OCI-LY1 (cell line): ENCODE results near the gene CAPN3.

Source experiments
- H2AFZ ChIP-seq: fragments of 200-600 bp; sonication (generic), shearing (Covaris generic); 2 replicates; pipeline ENCODE4 v1.6.0; 2014; ENCODE audit warnings: antibody characterized with exemption, mild to moderate bottlenecking, low read length
- H3F3A ChIP-seq: fragments of 200-600 bp; sonication (generic), shearing (Covaris generic); 2 replicates; pipeline ENCODE4 v1.6.0; 2014; ENCODE audit warnings: mild to moderate bottlenecking, antibody characterized with exemption, low read length, moderate library complexity; ENCODE audit not compliant: insufficient read depth
- H3K27ac ChIP-seq: fragments of 200-600 bp; sonication (generic); 2 replicates; pipeline ENCODE4 v1.5.1; 2014; ENCODE audit warnings: low read length, mixed run types, mild to moderate bottlenecking, low read depth; ENCODE audit not compliant: poor library complexity, severe bottlenecking
- H3K27me3 ChIP-seq: fragments of 200-600 bp; sonication (generic); 2 replicates; pipeline ENCODE4 v1.6.0; 2014; ENCODE audit warnings: antibody characterized with exemption, mild to moderate bottlenecking, low read length, moderate library complexity; ENCODE audit not compliant: insufficient read depth
- H3K36me3 ChIP-seq: fragments of 200-600 bp; sonication (generic); 2 replicates; pipeline ENCODE4 v1.6.1; 2014; ENCODE audit warnings: mild to moderate bottlenecking, antibody characterized with exemption, low read length, moderate library complexity, mixed read lengths; ENCODE audit not compliant: insufficient read depth
- H3K4me1 ChIP-seq: fragments of 200-600 bp; sonication (generic); 2 replicates; pipeline ENCODE4 v1.5.1; 2014; ENCODE audit warnings: mild to moderate bottlenecking, low read length, moderate library complexity; ENCODE audit not compliant: insufficient read depth, severe bottlenecking
- H3K4me2 ChIP-seq: fragments of 200-600 bp; sonication (generic), shearing (Covaris generic); 2 replicates; pipeline ENCODE4 v1.6.1; 2014; ENCODE audit warnings: low read length
- H3K4me3 ChIP-seq: fragments of 200-600 bp; sonication (generic); 2 replicates; pipeline ENCODE4 v1.5.1; 2014; ENCODE audit warnings: low read length, low read depth, mild to moderate bottlenecking, mixed read lengths; ENCODE audit not compliant: poor library complexity, severe bottlenecking
- H3K79me2 ChIP-seq: fragments of 200-600 bp; shearing (Covaris generic); 2 replicates; pipeline ENCODE4 v1.6.1; 2016; ENCODE audit warnings: mixed run types, low read length, mixed read lengths; ENCODE audit not compliant: insufficient read depth
- H3K9ac ChIP-seq: fragments of 200-600 bp; sonication (generic), shearing (Covaris generic); 2 replicates; pipeline ENCODE4 v1.6.1; 2014; ENCODE audit warnings: mild to moderate bottlenecking, low read length, mixed read lengths
- H3K9me2 ChIP-seq: fragments of 200-600 bp; sonication (generic), shearing (Covaris generic); 2 replicates; pipeline ENCODE4 v1.6.1; 2014; ENCODE audit warnings: low read depth, mild to moderate bottlenecking, low read length, mixed read lengths
- H3K9me3 ChIP-seq: fragments of 200-600 bp; shearing (Covaris generic); 2 replicates; pipeline ENCODE4 v1.6.1; 2014; ENCODE audit warnings: low read length, mixed read lengths
- H4K20me1 ChIP-seq: fragments of 200-600 bp; sonication (generic), shearing (Covaris generic); 2 replicates; pipeline ENCODE4 v1.6.0; 2016; ENCODE audit warnings: mild to moderate bottlenecking, low read length; ENCODE audit not compliant: insufficient read depth
- CTCF ChIP-seq: fragments of 200-600 bp; sonication (generic), shearing (Covaris generic); IDR thresholded peaks from 2 replicates; pipeline ENCODE4 v1.5.1; 2017; ENCODE audit warnings: mild to moderate bottlenecking, antibody characterized with exemption, low read length, moderate library complexity, mixed read lengths
- EZH2 ChIP-seq: fragments of 200-600 bp; sonication (generic), shearing (Covaris generic); IDR thresholded peaks from 2 replicates; pipeline ENCODE4 v1.8.0; 2017; ENCODE audit warnings: borderline replicate concordance, mixed run types, mild to moderate bottlenecking, antibody characterized with exemption, low read length, moderate library complexity, mixed read lengths

CAPN3 gene

GRCh38 chr15:42338500-42338899 is 20.8 kb upstream of the CAPN3 start:
- TF ChIP-seq EZH2: no peak
- TF ChIP-seq CTCF: no peak
- H3K27me3 ChIP-seq: no peaks in the 10 kb centered on the region
- H3K4me3 ChIP-seq: no peak overlapping the region
- 0 out of 2 replicates have a peak, but pooled peaks cover 3% of the 10 kb centered on the region for H3K9me3 ChIP-seq
- H3K4me1 ChIP-seq: no peaks in the 10 kb centered on the region
- no peak overlapping the region for H3K27ac ChIP-seq
- no peaks in the 10 kb centered on the region for H3F3A ChIP-seq
- H4K20me1 ChIP-seq: no peaks in the 10 kb centered on the region
- H3K4me2 ChIP-seq: no peak overlapping the region
- no peak overlapping the region for H2AFZ ChIP-seq
- no peaks in the 10 kb centered on the region for H3K36me3 ChIP-seq
- no peak overlapping the region for H3K9ac ChIP-seq
- H3K79me2 ChIP-seq: no peaks in the 10 kb centered on the region
- H3K9me2 ChIP-seq: no peaks in the 10 kb centered on the region

GRCh38 chr15:42343596-42344232 is 15.6 kb upstream of the CAPN3 start:
- H2AFZ ChIP-seq: no peak overlapping the region
- no peaks in the 10 kb centered on the region for H3K79me2 ChIP-seq
- no peak overlapping the region for H3K9ac ChIP-seq
- no peaks in the 10 kb centered on the region for H3K27me3 ChIP-seq
- no peaks in the 10 kb centered on the region for H3K4me1 ChIP-seq
- H3F3A ChIP-seq: no peaks in the 10 kb centered on the region
- no peaks in the 10 kb centered on the region for H4K20me1 ChIP-seq
- H3K9me3 ChIP-seq: no peaks in the 10 kb centered on the region
- no peaks in the 10 kb centered on the region for H3K9me2 ChIP-seq
- H3K4me3 ChIP-seq: no peak overlapping the region
- no peak for TF ChIP-seq EZH2
- TF ChIP-seq CTCF: no peak
- H3K36me3 ChIP-seq: no peaks in the 10 kb centered on the region
- H3K4me2 ChIP-seq: no peak overlapping the region
- H3K27ac ChIP-seq: no peak overlapping the region

- TF ChIP-seq CTCF: no peak
- TF ChIP-seq EZH2: no peak
- Histone ChIP-seq H4K20me1 (no peaks in the 10 kb centered on the region), H3K36me3 (no peaks in the 10 kb centered on the region), H3K27me3 (no peaks in the 10 kb centered on the region), H2AFZ (no peak overlapping the region), H3K9me2 (no peaks in the 10 kb centered on the region), H3F3A (no peaks in the 10 kb centered on the region), H3K9me3 (no peaks in the 10 kb centered on the region), H3K4me1 (no peaks in the 10 kb centered on the region), H3K27ac (no peak overlapping the region), H3K79me2 (no peaks in the 10 kb centered on the region), H3K9ac (no peak overlapping the region), H3K4me3 (no peak overlapping the region), H3K4me2 (no peak overlapping the region)
Observed at GRCh38 chr15:42344763-42345162, 14.5 kb upstream of the CAPN3 start.
